RWPE2 (cell line): Measurements from ENCODE around the gene FMR1.

Source experiments
- ATAC-seq: fragments of 200-7000 bp; cut with Tn5 transposase; 3 replicates; pipeline ENCODE4 v1.9.1; 2021; ENCODE audit warnings: low read depth
- DNase-seq: peaks from one replicate; pipeline ENCODE4 v3.0.0-alpha.2; 2020; ENCODE audit warnings: low spot score
- H3K27ac ChIP-seq: fragments of 450-650 bp; 2 replicates; pipeline ENCODE4 v1.5.1; 2017; ENCODE audit warnings: mild to moderate bottlenecking; ENCODE audit not compliant: poor library complexity, severe bottlenecking
- H3K27me3 ChIP-seq: fragments of 250-450 bp; sonication (Bioruptor Pico); 2 replicates; pipeline ENCODE4 v1.5.1; 2021; ENCODE audit warnings: mild to moderate bottlenecking, moderate library complexity; ENCODE audit not compliant: insufficient read depth, poor library complexity, severe bottlenecking
- H3K36me3 ChIP-seq: fragments of 250-450 bp; sonication (Bioruptor Pico); 2 replicates; pipeline ENCODE4 v1.5.1; 2020; ENCODE audit warnings: low read depth, mild to moderate bottlenecking, moderate library complexity
- H3K4me1 ChIP-seq: fragments of 250-450 bp; sonication (Bioruptor Pico); 2 replicates; pipeline ENCODE4 v1.5.1; 2021; ENCODE audit warnings: mild to moderate bottlenecking, moderate library complexity; ENCODE audit not compliant: insufficient read depth, poor library complexity, severe bottlenecking
- H3K4me3 ChIP-seq: fragments of 250-450 bp; sonication (Bioruptor Pico); 2 replicates; pipeline ENCODE4 v1.5.1; 2021; ENCODE audit warnings: mild to moderate bottlenecking, moderate library complexity; ENCODE audit not compliant: severe bottlenecking
- H3K9me3 ChIP-seq: fragments of 250-450 bp; sonication (Bioruptor Pico); 2 replicates; pipeline ENCODE4 v1.5.1; 2021; ENCODE audit warnings: mild to moderate bottlenecking, moderate library complexity; ENCODE audit not compliant: severe bottlenecking
- CTCF ChIP-seq: fragments of 450-650 bp; IDR thresholded peaks from one replicate; pipeline ENCODE4 v1.5.1; 2017; ENCODE audit warnings: mild to moderate bottlenecking, moderate library complexity; ENCODE audit not compliant: poor library complexity, severe bottlenecking

Gene FMR1

DNA sequence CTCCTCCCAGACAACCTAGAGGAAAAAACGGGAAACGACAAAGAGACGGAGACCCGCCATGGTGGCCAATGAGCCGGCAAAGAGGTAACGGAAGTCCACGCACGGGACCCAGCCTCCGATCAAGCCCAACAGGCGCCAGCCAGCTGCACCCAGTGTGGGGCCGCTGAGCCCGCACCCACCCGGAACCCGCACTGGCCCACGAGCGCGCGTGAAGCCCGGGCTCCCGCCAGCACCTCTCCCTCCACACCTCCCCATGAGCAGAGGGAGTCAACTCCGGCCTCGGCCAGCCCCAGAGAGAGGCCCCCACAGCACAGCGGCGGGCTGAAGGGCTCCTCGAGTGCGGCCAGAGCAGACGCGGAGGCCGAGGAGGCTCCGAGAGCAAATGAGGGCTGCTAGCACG lies 14.6 kb upstream of the FMR1 start:
- no peak overlapping the region for H3K4me3 ChIP-seq
- H3K4me1 ChIP-seq, result no peaks in the 10 kb centered on the region
- no peaks in the 10 kb centered on the region for H3K36me3 ChIP-seq
- ATAC-seq (no peak), DNase-seq (no peak)
- H3K27me3 ChIP-seq, result no peaks in the 10 kb centered on the region
- no peak for TF ChIP-seq CTCF
- no peak overlapping the region for H3K27ac ChIP-seq
- H3K9me3 ChIP-seq, result no peaks in the 10 kb centered on the region

- ATAC-seq (no peak), DNase-seq (no peak)
- no peak overlapping the region for H3K4me3 ChIP-seq
- TF ChIP-seq CTCF, result no peak
- no peaks in the 10 kb centered on the region for H3K27me3 ChIP-seq
- H3K9me3 ChIP-seq, result no peaks in the 10 kb centered on the region
- H3K4me1 ChIP-seq, result no peaks in the 10 kb centered on the region
- no peaks in the 10 kb centered on the region for H3K36me3 ChIP-seq
- H3K27ac ChIP-seq, result no peak overlapping the region
Measured at GRCh38 chrX:147898951-147899350, 12.8 kb upstream of the FMR1 start.

DNA sequence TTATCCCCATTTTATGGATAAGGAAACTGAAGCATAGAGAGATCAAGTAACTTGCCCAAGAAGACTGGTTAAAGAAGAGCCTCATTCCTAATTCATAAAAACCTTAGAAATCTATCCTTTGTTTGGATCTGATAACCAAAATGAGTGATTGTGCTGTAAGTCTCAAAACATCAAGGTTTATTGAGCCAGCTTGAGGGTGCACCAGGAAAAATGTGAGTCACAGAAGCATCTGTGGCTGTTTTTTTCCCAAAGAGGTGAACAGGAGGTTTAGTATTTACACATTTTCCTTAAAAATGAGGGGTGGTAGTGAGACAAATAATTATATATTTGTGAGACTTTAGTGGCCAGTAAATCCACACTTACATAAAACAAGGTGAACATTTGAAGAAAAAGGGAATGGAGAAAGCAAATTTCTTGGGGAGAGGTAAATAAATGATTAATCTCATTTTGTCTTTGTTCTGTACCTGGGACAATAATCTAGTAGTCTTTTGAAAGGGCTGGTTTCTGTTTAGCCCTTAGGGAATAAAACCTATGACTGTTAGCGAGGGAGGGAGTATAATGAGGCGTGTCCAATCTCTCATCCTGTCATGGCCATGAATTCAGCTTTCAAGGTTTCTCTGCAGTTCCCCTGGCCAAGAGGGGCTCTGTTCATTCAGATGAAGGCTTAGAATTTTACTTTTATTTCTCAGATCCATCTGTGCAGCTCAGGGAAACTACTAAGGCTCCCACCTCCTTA lies 12.2 kb upstream of the FMR1 start:
- no peak overlapping the region for H3K27ac ChIP-seq
- H3K9me3 ChIP-seq, result no peaks in the 10 kb centered on the region
- H3K4me1 ChIP-seq, result no peaks in the 10 kb centered on the region
- no peak overlapping the region for H3K4me3 ChIP-seq
- no peaks in the 10 kb centered on the region for H3K36me3 ChIP-seq
- H3K27me3 ChIP-seq, result no peaks in the 10 kb centered on the region
- no peak for TF ChIP-seq CTCF
- DNase-seq, result no peak
- ATAC-seq, result no peak; the same call in 2 of the 3 replicates

DNA sequence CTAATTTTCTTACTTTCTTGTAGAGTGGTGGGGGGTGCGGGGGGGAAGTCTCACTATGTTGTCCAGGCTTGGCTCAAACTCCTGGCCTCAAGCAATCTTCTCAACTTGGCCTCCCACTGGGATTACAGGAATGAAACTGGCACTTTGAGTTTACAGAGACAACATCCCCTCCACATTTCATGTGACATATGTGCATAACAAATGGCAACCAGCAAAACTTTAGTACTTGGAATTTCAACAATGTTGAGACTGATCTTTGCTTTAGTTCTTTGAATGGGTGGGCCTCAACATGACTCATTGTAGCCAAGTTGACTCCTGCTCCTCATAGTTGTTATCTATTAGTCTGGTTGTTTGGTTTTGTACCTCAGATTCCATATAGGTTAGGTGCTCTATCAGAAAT lies 11.4 kb upstream of the FMR1 start:
- DNase-seq, result no peak
- TF ChIP-seq CTCF, result no peak
- H3K27me3 ChIP-seq, result no peaks in the 10 kb centered on the region
- H3K27ac ChIP-seq, result no peak overlapping the region
- H3K4me3 ChIP-seq, result no peak overlapping the region
- no peaks in the 10 kb centered on the region for H3K9me3 ChIP-seq
- ATAC-seq, result no peak
- no peaks in the 10 kb centered on the region for H3K4me1 ChIP-seq
- no peaks in the 10 kb centered on the region for H3K36me3 ChIP-seq

- H3K27ac ChIP-seq, result no peak overlapping the region
- H3K4me3 ChIP-seq, result no peak overlapping the region
- no peaks in the 10 kb centered on the region for H3K9me3 ChIP-seq
- DNase-seq (no peak), ATAC-seq (no peak)
- no peak for TF ChIP-seq CTCF
- H3K27me3 ChIP-seq, result no peaks in the 10 kb centered on the region
- no peaks in the 10 kb centered on the region for H3K36me3 ChIP-seq
- H3K4me1 ChIP-seq, result no peaks in the 10 kb centered on the region
Measured at GRCh38 chrX:147901461-147902126, 10.1 kb upstream of the FMR1 start.
